GM21737 (cell line): ENCODE results near the gene RNLS.

ENCODE experiments used
- ATAC-seq: cut with Tn5 transposase; IDR thresholded peaks from one replicate; pipeline ENCODE4 v1.9.1; 2021; ENCODE audit warnings: mild to moderate bottlenecking, moderate library complexity; ENCODE audit not compliant: unreplicated experiment

Gene RNLS

GRCh38 chr10:88582806-88583583 lies at the start of gene RNLS:
Gene RNLS (minus strand): TSS chr10:88583318.
- peak; percentile 71 for ATAC-seq

GRCh38 chr10:88624840-88625239 lies 41.7 kb upstream of the RNLS start:
- ATAC-seq: no peak

DNA sequence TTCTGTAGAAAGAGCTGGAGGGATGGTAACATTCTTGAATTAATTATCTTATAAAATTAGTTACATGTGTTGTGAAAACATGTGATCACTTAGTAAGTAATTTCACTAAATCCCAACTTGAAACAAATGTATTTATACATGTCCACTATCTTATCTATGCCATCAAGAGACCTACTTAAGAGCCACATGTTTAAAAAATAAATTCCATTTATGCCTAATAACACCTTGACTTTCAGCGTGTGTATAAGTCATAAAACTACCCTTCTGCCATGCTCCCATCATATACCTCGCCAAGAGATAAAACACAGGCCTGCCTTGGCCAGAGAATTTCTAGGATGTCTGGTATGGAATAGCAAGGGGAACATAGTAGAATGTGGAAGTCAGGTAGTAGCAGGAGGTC lies 40.7 kb upstream of the RNLS start:
- no peak for ATAC-seq

GRCh38 chr10:88620441-88620840 lies 37.3 kb upstream of the RNLS start:
- ATAC-seq: no peak

GRCh38 chr10:88618496-88618895 lies 35.4 kb upstream of the RNLS start:
- no peak for ATAC-seq

- no peak for ATAC-seq
Observed at GRCh38 chr10:88617772-88618300, 34.7 kb upstream of the RNLS start.

DNA sequence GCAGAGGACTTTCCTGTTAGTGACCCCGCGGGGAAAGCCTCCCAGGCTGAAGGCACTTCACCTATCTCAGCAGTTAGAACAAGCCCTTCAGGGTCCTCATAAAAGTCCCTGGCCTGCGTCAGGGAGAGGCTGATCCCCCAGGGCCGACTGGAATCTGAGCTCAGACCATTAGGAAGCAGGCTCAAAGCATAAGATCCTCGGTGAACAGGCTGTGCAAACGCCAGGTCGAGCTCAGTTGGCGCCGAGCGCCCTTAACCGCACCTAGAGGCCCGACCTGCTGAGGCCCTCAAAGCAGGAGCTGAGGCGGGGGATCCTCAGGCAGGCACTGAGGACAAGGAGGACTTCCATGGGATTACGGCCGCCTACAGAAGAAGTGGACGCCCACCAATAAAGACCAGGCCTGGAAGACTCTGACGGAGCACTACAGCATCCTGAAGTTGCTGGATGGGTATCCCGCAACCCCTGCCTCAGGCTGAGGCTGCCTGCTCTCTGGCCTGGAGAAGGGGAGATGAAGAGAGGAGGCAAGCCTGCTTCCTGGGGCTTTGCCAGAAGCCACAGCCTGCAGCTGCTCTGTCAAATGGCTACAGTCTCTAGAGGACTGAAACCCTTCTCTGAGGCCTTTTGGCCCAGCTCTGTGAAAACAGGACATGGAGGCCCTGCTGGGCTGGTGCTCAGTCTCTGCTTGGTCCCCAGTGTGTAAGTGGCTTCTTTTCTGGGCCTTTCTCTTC lies 33.3 kb upstream of the RNLS start:
- no peak for ATAC-seq

GRCh38 chr10:88608780-88609179 lies 25.7 kb upstream of the RNLS start:
- ATAC-seq: no peak

DNA sequence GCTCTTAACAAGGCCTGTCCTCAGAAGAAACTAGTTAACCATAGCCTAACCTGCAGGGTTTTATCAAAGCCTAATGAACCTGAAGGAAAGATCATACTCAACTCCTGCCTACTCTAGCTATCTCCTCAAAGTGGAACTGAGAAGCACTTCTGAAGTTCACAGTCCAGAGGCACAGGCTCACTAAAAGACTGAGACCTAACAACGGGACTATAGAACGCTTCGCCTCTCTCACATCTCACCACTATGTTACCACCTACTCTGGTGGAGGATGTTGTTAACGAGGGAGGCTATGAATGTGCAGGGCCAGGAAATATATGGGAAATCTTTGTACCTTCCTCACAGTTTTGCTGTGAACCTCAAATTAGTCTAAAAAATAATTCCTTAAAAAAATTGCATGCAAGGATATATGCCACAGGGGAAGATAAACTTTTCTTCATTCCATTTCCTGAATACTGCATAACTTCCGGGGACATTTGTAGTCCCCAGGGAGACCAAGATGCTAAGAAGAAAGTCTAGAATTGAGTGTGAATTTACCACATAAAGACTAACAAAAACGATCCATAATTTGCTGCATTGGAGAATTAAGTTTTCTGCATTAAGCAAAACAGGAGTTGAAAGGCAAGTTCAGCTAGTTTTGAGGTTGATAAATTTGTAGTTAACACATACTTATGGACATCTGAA lies 25.1 kb upstream of the RNLS start:
- ATAC-seq: no peak

GRCh38 chr10:88598055-88598454 lies 14.9 kb upstream of the RNLS start:
- ATAC-seq: peak; percentile 81

GRCh38 chr10:88594482-88594881 lies 11.4 kb upstream of the RNLS start:
- no peak for ATAC-seq

DNA sequence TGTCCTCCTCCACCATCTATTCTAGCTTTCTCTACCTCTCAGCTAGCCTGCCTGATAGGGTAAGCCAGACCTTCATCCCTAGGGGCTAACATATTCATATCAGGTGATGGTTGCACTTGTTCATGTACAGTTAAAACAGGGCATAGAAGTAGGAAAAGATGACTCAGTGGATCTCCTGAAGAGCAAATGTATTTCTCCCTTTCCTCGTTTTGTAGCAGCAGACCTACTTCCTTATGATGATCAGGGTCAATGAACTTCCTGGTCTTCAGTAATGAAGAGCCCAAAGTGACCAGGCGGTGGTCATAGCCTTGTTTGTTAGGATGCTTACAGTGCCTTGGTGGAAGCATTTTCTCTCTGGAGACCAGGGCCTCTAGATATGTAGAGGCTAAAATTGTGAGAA lies 9.8 kb upstream of the RNLS start:
- ATAC-seq: no peak

DNA sequence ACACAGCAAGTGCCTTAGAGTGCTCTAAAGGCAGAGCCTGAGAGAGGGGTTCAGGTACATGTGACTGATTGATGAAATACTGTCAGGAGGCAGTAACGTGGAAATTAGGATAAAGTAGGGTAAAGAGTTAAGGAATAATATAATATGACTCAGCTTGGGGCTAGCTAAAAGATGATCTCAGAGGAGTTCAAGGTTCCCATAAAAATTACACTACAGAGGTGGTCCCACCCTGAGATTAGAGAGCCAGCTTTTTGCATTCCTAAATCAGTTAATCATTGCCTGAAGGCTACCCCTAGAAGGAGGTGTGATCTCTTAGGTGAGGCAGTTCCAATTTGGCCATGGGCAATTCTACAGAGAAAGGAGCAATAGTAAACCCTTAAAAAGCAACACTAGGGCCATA lies 9.3 kb upstream of the RNLS start:
- no peak for ATAC-seq

DNA sequence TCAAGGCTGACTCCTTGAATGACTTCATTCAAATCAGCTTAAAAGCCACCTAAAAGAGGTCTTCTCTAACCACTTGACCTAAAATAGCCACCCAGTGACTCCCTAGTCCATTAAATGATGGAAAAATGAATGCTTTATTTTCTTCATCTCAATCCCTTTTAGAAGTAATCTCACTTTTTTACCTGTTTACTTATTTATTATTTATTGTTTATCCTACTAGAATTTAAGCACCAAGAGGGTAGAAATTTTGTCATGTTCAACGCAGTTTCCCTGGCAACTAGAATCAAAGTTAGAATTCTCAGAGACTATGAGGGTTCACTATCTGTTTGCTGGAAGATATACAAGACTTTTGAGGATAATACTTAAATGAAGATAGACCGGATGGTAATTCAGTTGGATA lies 3.3 kb upstream of the RNLS start, which contains the start of gene LIPJ:
Gene LIPJ (plus strand): TSS at position 301 of the 400 bp plus-strand sequence. CDS start 3,926 bp downstream, outside the sequence.
- no peak for ATAC-seq

GRCh38 chr10:88583584-88583957 lies 453 bp upstream of the RNLS start:
- ATAC-seq: no peak

DNA sequence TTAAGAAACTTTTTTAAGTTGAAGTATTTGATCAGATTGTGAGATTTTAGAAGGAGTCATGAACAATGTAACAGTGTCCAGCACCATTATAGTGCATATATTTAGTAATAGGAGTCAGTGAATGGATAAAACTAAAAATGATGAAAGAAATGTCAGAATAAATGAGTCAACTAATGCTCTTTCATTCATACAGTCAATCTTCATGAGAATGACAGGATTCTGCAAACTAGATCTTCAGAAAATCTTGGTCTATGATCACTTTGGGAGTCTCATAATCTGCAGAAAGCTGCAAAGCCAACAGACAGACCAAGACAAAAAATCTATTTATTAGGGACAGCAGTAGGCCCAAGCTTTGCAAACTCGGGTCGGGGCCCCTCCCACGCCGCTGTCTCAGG lies 710 bp downstream of the RNLS start:
- ATAC-seq: no peak

DNA sequence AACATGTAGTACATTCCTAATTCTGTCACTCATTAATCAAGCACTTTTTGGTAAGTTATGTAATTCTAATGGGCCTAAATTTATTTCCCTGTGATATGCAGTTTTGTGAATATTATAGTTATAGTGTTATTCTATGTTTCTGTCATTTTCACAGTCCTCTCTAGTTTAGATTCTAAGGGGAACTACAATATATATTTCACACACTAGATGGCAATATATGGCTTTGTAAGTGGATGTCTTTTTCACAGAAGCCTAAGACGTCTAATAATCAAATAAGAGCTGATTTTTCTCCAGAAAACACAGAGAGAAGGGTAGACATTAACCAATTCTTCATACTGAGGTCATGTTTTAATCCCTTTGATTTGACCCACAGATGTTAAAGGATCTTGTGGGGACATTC lies 18.0 kb downstream of the RNLS start:
- no peak for ATAC-seq

DNA sequence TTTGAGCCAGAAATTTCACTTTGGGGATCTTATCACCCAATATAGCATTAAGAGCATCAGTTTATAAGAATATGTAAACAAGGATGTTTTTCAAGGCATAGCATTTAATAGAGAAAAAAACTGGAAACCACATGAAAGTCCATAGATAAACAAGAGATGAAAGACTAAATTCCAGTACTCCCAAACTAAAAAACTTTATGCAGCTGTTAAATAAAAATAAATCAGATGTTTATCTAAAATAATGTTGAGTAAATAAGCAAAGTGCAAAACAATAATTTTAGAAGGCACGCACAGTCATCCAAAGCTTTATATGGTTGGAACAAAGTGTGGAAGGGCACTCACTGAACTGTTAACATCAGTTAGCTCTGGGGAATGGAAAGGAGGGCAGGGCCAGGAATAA lies 21.0 kb downstream of the RNLS start:
- no peak for ATAC-seq

- no peak for ATAC-seq
Observed at GRCh38 chr10:88557658-88558057, 25.5 kb downstream of the RNLS start.

- no peak for ATAC-seq
Observed at GRCh38 chr10:88557256-88557655, 25.9 kb downstream of the RNLS start.

- no peak for ATAC-seq
Observed at GRCh38 chr10:88555190-88555908, 27.8 kb downstream of the RNLS start.
